WTC11 (cell line): ENCODE results near the gene CLEC14A. TPM values are rescaled to one million over a fixed set of nuclear protein-coding genes. Genes with fewer than 3 reads are reported as not detected.

Source experiments
- ATAC-seq: fragments of 200-7000 bp; cut with Tn5 transposase; 2 replicates; pipeline ENCODE4 v1.10.0; 2021; ENCODE audit warnings: mild to moderate bottlenecking, moderate library complexity
- CTCF ChIA-PET: fragments of 300-600 bp; sonication (Branson Sonifier 250); formaldehyde crosslinking; loops from one replicate; lab custom pipeline; 2021; ENCODE audit warnings: antibody characterized with exemption; lab: Charles Lee
- POLR2A ChIA-PET: fragments of 350-600 bp; sonication (Branson Sonifier 250); formaldehyde crosslinking; loops from one replicate; lab custom pipeline; 2021; ENCODE audit warnings: antibody characterized with exemption; lab: Charles Lee
- DNase-seq: peaks from one replicate; pipeline ENCODE4 v3.0.0; 2021; ENCODE audit warnings: low spot score
- H3K27ac Mint-ChIP-seq: 2 replicates; pipeline ENCODE4 v1.8.0; 2021; ENCODE audit warnings: mixed read lengths
- H3K27me3 Mint-ChIP-seq: 2 replicates; pipeline ENCODE4 v1.8.0; 2021; ENCODE audit warnings: low read depth, mild to moderate bottlenecking, moderate library complexity, mixed read lengths
- H3K36me3 Mint-ChIP-seq: 2 replicates; pipeline ENCODE4 v1.8.0; 2021; ENCODE audit warnings: mixed read lengths
- H3K4me1 Mint-ChIP-seq: 2 replicates; pipeline ENCODE4 v1.8.0; 2022; ENCODE audit warnings: mixed read lengths
- H3K4me3 Mint-ChIP-seq: 2 replicates; pipeline ENCODE4 v1.8.0; 2021; ENCODE audit warnings: mild to moderate bottlenecking, moderate library complexity, mixed read lengths
- H3K9me3 Mint-ChIP-seq: 2 replicates; pipeline ENCODE4 v1.8.0; 2021; ENCODE audit warnings: mixed read lengths
- FOXK1 ChIP-seq: sonication (generic); formaldehyde crosslinking; IDR thresholded peaks from 2 replicates; pipeline ENCODE4 v1.8.0; 2022; ENCODE audit warnings: mild to moderate bottlenecking, moderate library complexity, missing genetic modification reagents
- NR1H2 ChIP-seq: sonication (generic); formaldehyde crosslinking; IDR thresholded peaks from 2 replicates; pipeline ENCODE4 v1.9.0; 2021; ENCODE audit warnings: mild to moderate bottlenecking, moderate library complexity, missing genetic modification reagents
- ZNF416 ChIP-seq: fragments of 250-450 bp; sonication (Bioruptor Pico); IDR thresholded peaks from 2 replicates; pipeline ENCODE4 v1.9.0; 2021; ENCODE audit warnings: mild to moderate bottlenecking, inconsistent platforms
- ZNF671 ChIP-seq: fragments of 250-450 bp; sonication (Bioruptor Pico); IDR thresholded peaks from 2 replicates; pipeline ENCODE4 v1.8.0; 2021; ENCODE audit warnings: mild to moderate bottlenecking
- total RNA-seq: library from RNA; stranded (reverse); gene quantifications from 3 replicates; pipeline ENCODE4 v1.2.3, GENCODE V29; 2021
- TF ChIP-seq, protein P1 (sequence below): fragments of 200-600 bp; IDR thresholded peaks from 2 replicates; pipeline ENCODE4 v1.8.0; 2022; ENCODE audit warnings: antibody characterized with exemption
- TF ChIP-seq, protein P2 (sequence below): fragments of 250-450 bp; sonication (Bioruptor Pico); IDR thresholded peaks from 2 replicates; pipeline ENCODE4 v1.9.0; 2021; ENCODE audit warnings: mild to moderate bottlenecking
- TF ChIP-seq, protein P3 (sequence below): sonication (generic); formaldehyde crosslinking; IDR thresholded peaks from 2 replicates; pipeline ENCODE4 v1.8.0; 2022; ENCODE audit warnings: missing genetic modification reagents
- TF ChIP-seq, protein P4 (sequence below): fragments of 250-450 bp; sonication (Bioruptor Pico); IDR thresholded peaks from 2 replicates; pipeline ENCODE4 v1.9.0; 2021; ENCODE audit warnings: mild to moderate bottlenecking
- TF ChIP-seq, protein P5 (sequence below): fragments of 250-450 bp; sonication (Bioruptor Pico); conservative IDR thresholded peaks from 2 replicates; pipeline ENCODE4 v1.9.0; 2021; ENCODE audit warnings: mild to moderate bottlenecking

The CLEC14A gene
- total RNA-seq, 1 experiment from 2014 or later = 0.15 TPM

DNA sequence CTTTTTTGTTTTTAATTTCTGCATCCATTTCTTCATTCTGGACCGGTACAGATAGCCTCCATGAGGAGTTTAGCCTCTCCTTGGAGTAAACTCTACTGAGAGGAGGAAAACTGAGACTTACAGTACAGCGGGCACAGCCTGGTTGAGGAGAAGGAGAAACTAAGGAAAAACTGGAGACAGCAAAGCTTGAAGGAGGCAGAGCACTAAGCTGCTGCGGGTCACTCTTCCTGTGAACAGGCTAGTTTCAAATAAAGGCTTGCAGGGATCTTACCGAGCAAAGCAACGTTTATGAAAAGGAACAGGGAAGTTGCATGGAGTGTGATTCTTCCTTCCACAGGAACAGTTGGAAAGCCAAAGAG lies 48.5 kb downstream of the CLEC14A start (continued):
- TF ChIP-seq, protein P1, sequence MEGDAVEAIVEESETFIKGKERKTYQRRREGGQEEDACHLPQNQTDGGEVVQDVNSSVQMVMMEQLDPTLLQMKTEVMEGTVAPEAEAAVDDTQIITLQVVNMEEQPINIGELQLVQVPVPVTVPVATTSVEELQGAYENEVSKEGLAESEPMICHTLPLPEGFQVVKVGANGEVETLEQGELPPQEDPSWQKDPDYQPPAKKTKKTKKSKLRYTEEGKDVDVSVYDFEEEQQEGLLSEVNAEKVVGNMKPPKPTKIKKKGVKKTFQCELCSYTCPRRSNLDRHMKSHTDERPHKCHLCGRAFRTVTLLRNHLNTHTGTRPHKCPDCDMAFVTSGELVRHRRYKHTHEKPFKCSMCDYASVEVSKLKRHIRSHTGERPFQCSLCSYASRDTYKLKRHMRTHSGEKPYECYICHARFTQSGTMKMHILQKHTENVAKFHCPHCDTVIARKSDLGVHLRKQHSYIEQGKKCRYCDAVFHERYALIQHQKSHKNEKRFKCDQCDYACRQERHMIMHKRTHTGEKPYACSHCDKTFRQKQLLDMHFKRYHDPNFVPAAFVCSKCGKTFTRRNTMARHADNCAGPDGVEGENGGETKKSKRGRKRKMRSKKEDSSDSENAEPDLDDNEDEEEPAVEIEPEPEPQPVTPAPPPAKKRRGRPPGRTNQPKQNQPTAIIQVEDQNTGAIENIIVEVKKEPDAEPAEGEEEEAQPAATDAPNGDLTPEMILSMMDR = no peak
- peak; percentile 80; the same call in 1 of the 2 replicates for TF ChIP-seq ZNF671 (CRISPR knock-in tag)
- no peak for TF ChIP-seq FOXK1 (CRISPR knock-in tag)

DNA sequence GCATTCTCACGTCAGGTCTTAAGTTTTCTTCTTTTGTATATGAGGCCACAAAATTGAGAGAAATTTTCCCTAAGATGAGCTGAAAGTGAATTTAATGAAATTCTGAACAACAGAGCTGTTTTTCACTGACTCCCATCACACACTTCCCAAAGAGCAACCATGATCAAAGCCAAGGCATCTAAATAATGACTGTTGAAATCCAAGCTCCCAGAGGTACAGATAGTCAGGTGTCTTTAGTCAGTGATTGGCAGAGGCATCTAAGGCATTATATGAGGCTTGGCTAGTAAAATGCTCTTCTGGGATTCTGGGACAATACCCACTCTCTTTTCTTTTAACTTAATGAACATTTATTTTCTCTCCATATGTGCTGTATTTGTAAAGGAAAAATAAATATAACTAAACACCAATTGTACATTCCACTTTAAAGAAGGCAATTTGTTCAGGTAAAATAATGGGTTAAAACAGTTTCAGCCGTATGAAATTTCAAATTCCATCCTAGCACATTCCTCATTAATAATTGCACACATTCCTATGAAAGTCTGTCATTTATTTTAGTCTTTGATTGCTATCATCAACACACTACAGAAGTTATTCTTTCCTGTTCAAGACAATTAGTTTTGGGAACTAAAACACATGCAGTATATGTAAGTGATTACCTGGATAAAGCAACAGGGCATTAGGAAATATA lies 49.1 kb downstream of the CLEC14A start:
- ATAC-seq (no peak), DNase-seq (no peak)
- no peak overlapping the region for H3K27ac Mint-ChIP-seq
- peaks cover 76% of the 10 kb centered on the region for H3K27me3 Mint-ChIP-seq
- H3K36me3 Mint-ChIP-seq = peaks cover 2% of the 10 kb centered on the region; the same call in 1 of the 2 replicates
- H3K4me3 Mint-ChIP-seq = 0 out of 2 replicates have a peak overlapping the region, but pooled peaks have one; percentile 67
- CTCF ChIA-PET = interaction anchor here (0.5 to 1.4 kb wide), 3 partner anchors 49 to 498 kb away, joined by 3 to 8 read pairs (median 3); partner anchors contain the start of gene CLEC14A
- POLR2A ChIA-PET = interaction anchor here (0.5 to 1.1 kb wide), 2 partner anchors 48 to 128 kb away, joined by 3 read pairs; no protein-coding TSS in a partner anchor
- peaks cover 7% of the 10 kb centered on the region for H3K9me3 Mint-ChIP-seq
- 0 out of 2 replicates have a peak, but pooled peaks have one; percentile 57 for TF ChIP-seq ZNF671 (CRISPR knock-in tag)
- TF ChIP-seq, protein P2, sequence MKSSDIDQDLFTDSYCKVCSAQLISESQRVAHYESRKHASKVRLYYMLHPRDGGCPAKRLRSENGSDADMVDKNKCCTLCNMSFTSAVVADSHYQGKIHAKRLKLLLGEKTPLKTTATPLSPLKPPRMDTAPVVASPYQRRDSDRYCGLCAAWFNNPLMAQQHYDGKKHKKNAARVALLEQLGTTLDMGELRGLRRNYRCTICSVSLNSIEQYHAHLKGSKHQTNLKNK (CRISPR knock-in tag) = peak; percentile 9; the same call in 1 of the 2 replicates
- TF ChIP-seq, protein P3, sequence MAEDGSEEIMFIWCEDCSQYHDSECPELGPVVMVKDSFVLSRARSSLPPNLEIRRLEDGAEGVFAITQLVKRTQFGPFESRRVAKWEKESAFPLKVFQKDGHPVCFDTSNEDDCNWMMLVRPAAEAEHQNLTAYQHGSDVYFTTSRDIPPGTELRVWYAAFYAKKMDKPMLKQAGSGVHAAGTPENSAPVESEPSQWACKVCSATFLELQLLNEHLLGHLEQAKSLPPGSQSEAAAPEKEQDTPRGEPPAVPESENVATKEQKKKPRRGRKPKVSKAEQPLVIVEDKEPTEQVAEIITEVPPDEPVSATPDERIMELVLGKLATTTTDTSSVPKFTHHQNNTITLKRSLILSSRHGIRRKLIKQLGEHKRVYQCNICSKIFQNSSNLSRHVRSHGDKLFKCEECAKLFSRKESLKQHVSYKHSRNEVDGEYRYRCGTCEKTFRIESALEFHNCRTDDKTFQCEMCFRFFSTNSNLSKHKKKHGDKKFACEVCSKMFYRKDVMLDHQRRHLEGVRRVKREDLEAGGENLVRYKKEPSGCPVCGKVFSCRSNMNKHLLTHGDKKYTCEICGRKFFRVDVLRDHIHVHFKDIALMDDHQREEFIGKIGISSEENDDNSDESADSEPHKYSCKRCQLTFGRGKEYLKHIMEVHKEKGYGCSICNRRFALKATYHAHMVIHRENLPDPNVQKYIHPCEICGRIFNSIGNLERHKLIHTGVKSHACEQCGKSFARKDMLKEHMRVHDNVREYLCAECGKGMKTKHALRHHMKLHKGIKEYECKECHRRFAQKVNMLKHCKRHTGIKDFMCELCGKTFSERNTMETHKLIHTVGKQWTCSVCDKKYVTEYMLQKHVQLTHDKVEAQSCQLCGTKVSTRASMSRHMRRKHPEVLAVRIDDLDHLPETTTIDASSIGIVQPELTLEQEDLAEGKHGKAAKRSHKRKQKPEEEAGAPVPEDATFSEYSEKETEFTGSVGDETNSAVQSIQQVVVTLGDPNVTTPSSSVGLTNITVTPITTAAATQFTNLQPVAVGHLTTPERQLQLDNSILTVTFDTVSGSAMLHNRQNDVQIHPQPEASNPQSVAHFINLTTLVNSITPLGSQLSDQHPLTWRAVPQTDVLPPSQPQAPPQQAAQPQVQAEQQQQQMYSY (CRISPR knock-in tag) = no peak
- TF ChIP-seq, protein P4, sequence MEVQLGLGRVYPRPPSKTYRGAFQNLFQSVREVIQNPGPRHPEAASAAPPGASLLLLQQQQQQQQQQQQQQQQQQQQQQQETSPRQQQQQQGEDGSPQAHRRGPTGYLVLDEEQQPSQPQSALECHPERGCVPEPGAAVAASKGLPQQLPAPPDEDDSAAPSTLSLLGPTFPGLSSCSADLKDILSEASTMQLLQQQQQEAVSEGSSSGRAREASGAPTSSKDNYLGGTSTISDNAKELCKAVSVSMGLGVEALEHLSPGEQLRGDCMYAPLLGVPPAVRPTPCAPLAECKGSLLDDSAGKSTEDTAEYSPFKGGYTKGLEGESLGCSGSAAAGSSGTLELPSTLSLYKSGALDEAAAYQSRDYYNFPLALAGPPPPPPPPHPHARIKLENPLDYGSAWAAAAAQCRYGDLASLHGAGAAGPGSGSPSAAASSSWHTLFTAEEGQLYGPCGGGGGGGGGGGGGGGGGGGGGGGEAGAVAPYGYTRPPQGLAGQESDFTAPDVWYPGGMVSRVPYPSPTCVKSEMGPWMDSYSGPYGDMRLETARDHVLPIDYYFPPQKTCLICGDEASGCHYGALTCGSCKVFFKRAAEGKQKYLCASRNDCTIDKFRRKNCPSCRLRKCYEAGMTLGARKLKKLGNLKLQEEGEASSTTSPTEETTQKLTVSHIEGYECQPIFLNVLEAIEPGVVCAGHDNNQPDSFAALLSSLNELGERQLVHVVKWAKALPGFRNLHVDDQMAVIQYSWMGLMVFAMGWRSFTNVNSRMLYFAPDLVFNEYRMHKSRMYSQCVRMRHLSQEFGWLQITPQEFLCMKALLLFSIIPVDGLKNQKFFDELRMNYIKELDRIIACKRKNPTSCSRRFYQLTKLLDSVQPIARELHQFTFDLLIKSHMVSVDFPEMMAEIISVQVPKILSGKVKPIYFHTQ (CRISPR knock-in tag) = peak; percentile 81
- TF ChIP-seq, protein P5, sequence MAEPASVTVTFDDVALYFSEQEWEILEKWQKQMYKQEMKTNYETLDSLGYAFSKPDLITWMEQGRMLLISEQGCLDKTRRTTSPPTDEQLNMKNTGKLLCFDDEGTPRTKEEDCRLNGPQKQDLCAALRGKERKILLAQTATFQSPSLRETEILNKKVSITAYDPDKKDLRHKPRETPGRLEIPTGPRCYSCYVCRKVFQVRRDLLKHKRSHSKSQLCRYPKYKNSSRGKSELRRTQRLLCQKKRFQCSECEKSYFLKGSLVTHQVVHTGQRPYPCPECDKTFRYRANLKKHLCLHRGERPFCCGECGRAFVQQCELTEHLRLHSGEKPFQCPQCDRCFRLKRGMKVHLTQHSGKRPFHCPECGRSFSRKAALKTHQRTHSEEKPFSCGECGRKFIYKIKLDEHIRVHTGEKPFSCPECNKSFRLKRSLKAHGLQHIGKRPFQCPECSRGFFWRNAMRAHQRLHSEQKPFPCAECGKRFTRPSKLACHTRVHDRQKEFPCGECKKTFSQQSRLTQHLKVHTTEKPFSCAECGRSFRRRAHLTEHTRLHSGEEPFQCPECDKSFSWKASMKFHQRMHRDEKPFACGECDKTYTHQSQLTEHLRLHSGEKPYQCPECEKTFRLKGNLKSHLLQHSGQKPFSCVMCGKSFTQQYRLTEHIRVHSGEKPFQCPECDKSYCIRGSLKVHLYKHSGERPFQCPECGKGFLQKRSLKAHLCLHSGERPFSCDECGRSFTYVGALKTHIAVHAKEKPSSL (CRISPR knock-in tag) = peak; percentile 85
- TF ChIP-seq ZNF416 = peak; percentile 54; the same call in 1 of the 2 replicates
- no peak for TF ChIP-seq NR1H2 (CRISPR knock-in tag)
- peaks cover 48% of the 10 kb centered on the region for H3K4me1 Mint-ChIP-seq
